Pancreas (tissue), 10 donors: Measurements from ENCODE around the gene S100G. TPM values are rescaled to one million over a fixed set of nuclear protein-coding genes. Genes with fewer than 3 reads are reported as not detected.

ENCODE experiments used
- ATAC-seq, 4 donors: fragments of 200-7000 bp; cut with Tn5 transposase; one replicate each; pipeline versions ENCODE4 v1.8.0 to v1.9.1; 2020; ENCODE audit warnings: mild to moderate bottlenecking in 4 of 4, moderate library complexity in 4 of 4
- DNase-seq, 6 donors: peaks; one replicate each; pipeline ENCODE4 v3.0.0-alpha.2; 2020
- FAIRE-seq: peaks from 2 replicates; lab custom pipeline; 2012; peaks lifted over from hg19 to GRCh38; lab: Jason Lieb, UNC
- H3K27ac ChIP-seq, 4 donors: fragments of 200-600 bp; sonication (generic); 1 replicate in 3 of 4; 2 replicates in 1 of 4; pipeline versions ENCODE4 v1.5.0 to v1.8.0; 2020
- H3K27me3 ChIP-seq, 4 donors: fragments of 200-600 bp; one replicate each; pipeline ENCODE4 v1.8.0; 2021
- H3K36me3 ChIP-seq, 3 donors: fragments of 200-600 bp; sonication (generic) in 1 of 3; one replicate each; pipeline versions ENCODE4 v1.5.0 to v1.8.0; 2020 to 2021
- H3K4me1 ChIP-seq, 3 donors: fragments of 200-600 bp; one replicate each; pipeline ENCODE4 v1.8.0; 2021
- H3K4me3 ChIP-seq, 4 donors: fragments of 200-600 bp; sonication (generic) in 2 of 4; one replicate each; pipeline versions ENCODE4 v1.5.0 to v1.8.0; 2020 to 2021
- H3K9me3 ChIP-seq, 4 donors: fragments of 200-600 bp; one replicate each; pipeline ENCODE4 v1.8.0; 2021
- WGBS, 2 donors: extraction: QIAGEN DNeasy Blood & Tissue Kit; methylation state at CpG; one replicate each; pipeline ENCODE4 v1.1.7; 2013; 5-methylcytosine and 5-hydroxymethylcytosine counted together
- intact Hi-C, 3 donors: fragments of 100-400 bp; cut with DNase I; formaldehyde crosslinking; loops; one replicate each; pipeline versions ENCODE4 v1.11.1 to v1.14.2; 2022
- polyA plus RNA-seq, 2 donors: library from polyadenylated mRNA; stranded (reverse); fragments of 200-250 nt; gene quantifications; one replicate each; pipeline ENCODE4 v1.2.3, GENCODE V29; 2013
- total RNA-seq, 6 donors: library from RNA; stranded (reverse); fragmentation: NEBNext Ultra II Directional in 4 of 6; extraction: Animal tissue kit (Norgen Biotek cat#: 25700) in 4 of 6; gene quantifications; one replicate each; pipeline versions ENCODE4 v1.2.1 to v1.2.4, GENCODE V29; 2021 to 2023
- TF ChIP-seq, protein P1 (sequence below), 4 donors: fragments of 200-600 bp; sonication (generic) in 3 of 4; IDR thresholded peaks; one replicate each; pipeline versions ENCODE4 v1.5.0 to v1.8.0; 2021; ENCODE audit warnings: antibody characterized with exemption in 4 of 4
- donor health status: healthy with polysubstance abuse.
- donor health status: DM: no; HTN: no; CAD: no; lungs with moderate emphysema.
- donor health status: DM: no; HTN: no; CAD: no.
- donor health status: control.
- donor health status: control.
- donor health status: Bipolar disorder and iron deficiency.
- donor health status: DM: yes; HTN: yes; CAD: no.
- donor health status: DM: no; HTN: no; CAD: no.
- donor health status: DM: no; HTN: no; CAD: no.
- donor health status: DM: yes; HTN: yes; CAD: no.

Gene S100G
- total and polyA plus RNA-seq, 8 donors = not detected

DNA sequence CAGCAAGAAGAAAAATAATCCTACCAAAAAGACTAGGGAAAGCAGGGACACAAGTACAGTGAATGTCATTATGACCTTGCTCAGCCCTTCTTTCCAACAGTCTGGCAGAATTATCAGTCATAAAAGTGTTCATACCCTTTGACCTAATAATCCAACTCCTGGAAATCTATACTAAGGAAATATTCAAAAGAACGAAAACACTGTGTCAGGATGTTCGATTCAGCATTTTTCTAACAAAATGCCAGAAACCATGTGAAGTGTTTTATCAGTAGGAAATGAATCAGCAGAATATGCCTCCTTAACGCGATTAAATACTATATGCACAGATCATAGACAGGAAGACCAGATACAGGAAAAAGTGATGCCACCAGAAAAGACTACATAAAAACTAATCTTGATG lies 16.2 kb upstream of the S100G start:
- H3K4me1 ChIP-seq = no peaks in the 10 kb centered on the region
- FAIRE-seq (peak; percentile 20), DNase-seq (no peak), ATAC-seq (no peak)
- TF ChIP-seq, protein P1, sequence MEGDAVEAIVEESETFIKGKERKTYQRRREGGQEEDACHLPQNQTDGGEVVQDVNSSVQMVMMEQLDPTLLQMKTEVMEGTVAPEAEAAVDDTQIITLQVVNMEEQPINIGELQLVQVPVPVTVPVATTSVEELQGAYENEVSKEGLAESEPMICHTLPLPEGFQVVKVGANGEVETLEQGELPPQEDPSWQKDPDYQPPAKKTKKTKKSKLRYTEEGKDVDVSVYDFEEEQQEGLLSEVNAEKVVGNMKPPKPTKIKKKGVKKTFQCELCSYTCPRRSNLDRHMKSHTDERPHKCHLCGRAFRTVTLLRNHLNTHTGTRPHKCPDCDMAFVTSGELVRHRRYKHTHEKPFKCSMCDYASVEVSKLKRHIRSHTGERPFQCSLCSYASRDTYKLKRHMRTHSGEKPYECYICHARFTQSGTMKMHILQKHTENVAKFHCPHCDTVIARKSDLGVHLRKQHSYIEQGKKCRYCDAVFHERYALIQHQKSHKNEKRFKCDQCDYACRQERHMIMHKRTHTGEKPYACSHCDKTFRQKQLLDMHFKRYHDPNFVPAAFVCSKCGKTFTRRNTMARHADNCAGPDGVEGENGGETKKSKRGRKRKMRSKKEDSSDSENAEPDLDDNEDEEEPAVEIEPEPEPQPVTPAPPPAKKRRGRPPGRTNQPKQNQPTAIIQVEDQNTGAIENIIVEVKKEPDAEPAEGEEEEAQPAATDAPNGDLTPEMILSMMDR (IDR thresholded peaks at IDR 0.05) = no peak
- no peaks in the 10 kb centered on the region for H3K36me3 ChIP-seq
- no peaks in the 10 kb centered on the region for H3K9me3 ChIP-seq
- H3K27me3 ChIP-seq = peaks cover 0 to 7% (median 0%) of the 10 kb centered on the region in 4 donors
- H3K27ac ChIP-seq = no peak overlapping the region
- WGBS, 2 donors = 27 to 53% methylated on average over 4 of the region's 4 CpGs
- H3K4me3 ChIP-seq = no peak overlapping the region
- intact Hi-C loops = no loop called here

DNA sequence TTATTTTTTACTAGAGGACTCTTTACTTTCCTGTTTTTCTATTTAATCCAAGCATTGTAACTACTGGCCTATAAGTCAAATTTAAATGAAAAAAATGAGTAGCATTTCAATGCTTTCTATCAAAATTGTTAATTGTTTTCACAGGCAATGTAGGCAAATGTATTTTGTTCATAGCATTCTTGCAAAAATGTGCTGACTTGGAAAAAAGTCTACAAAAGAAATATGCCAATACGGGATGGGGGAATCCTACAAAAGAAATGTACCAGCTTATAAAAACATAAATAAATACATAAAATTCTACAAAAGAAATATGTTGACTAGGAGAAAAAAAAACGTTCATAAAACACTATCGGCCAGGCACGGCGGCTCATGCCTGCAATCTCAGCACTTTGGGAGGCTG lies 14.9 kb upstream of the S100G start:
- Histone ChIP-seq H3K4me1 (no peaks in the 10 kb centered on the region), H3K4me3 (no peak overlapping the region), H3K27ac (no peak overlapping the region), H3K9me3 (no peaks in the 10 kb centered on the region), H3K27me3 (peaks cover 0 to 7% (median 0%) of the 10 kb centered on the region in 4 donors), H3K36me3 (no peaks in the 10 kb centered on the region)
- ATAC-seq = no peak
- TF ChIP-seq, protein P1 (IDR thresholded peaks at IDR 0.05) = no peak
- DNase-seq = no peak
- FAIRE-seq = no peak
- WGBS, 2 donors = 86 to 91% methylated on average over 5 of the region's 5 CpGs
- intact Hi-C loops = no loop called here

DNA sequence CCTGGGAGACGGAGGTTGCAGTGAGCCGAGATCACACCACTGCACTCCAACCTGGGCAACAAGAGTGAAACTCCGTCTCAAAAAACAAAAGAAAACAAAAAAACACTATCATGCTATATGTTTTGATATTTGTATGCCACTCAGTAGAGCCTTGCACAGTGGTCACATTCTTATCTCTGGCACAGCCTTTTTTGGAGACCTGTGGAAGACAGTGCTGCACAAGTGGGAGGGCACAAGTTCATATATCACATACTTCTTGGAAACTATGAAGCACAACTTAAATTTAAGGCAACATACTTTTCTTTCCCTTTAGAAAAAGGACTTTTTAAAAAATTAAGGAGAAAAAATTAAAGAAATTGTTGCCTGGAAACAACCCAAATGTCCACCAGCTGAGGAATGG lies 14.4 kb upstream of the S100G start:
- intact Hi-C loops = no loop called here
- no peak for FAIRE-seq
- no peak for DNase-seq
- no peak overlapping the region for H3K27ac ChIP-seq
- no peaks in the 10 kb centered on the region for H3K9me3 ChIP-seq
- TF ChIP-seq, protein P1 (IDR thresholded peaks at IDR 0.05) = no peak
- H3K4me1 ChIP-seq = no peaks in the 10 kb centered on the region
- WGBS, 2 donors = 97 to 100% methylated on average over 3 of the region's 3 CpGs
- no peak for ATAC-seq
- no peaks in the 10 kb centered on the region for H3K36me3 ChIP-seq
- no peak overlapping the region for H3K4me3 ChIP-seq
- peaks cover 0 to 7% (median 0%) of the 10 kb centered on the region in 4 donors for H3K27me3 ChIP-seq

DNA sequence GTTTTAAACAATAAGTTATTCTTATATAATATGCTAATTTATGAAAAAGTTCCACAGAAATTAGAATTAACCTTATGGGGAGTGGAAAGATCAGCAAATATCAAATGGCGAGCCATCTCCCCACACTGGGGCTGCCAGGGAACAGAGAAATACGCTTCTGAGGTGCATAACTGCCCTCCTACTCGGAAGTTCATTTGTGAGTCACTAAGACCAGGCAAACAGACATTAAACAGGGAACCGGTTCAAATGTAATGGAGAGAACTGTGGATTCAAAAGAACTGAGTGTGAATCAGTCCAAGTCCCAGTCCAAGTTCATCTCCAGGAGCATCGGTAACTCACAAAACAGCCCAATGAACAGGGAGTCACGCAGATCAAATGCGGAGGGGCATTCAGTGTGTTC lies 11.4 kb upstream of the S100G start:
- DNase-seq (no peak), FAIRE-seq (no peak), ATAC-seq (no peak)
- Histone ChIP-seq H3K9me3 (no peaks in the 10 kb centered on the region), H3K4me3 (no peak overlapping the region), H3K27ac (no peak overlapping the region), H3K4me1 (no peaks in the 10 kb centered on the region), H3K27me3 (peaks cover 0 to 7% (median 0%) of the 10 kb centered on the region in 4 donors), H3K36me3 (no peaks in the 10 kb centered on the region)
- TF ChIP-seq, protein P1 (IDR thresholded peaks at IDR 0.05) = no peak
- 96% methylated on average over 7 of the region's 7 CpGs for WGBS, 2 donors
- intact Hi-C loops = no loop called here

DNA sequence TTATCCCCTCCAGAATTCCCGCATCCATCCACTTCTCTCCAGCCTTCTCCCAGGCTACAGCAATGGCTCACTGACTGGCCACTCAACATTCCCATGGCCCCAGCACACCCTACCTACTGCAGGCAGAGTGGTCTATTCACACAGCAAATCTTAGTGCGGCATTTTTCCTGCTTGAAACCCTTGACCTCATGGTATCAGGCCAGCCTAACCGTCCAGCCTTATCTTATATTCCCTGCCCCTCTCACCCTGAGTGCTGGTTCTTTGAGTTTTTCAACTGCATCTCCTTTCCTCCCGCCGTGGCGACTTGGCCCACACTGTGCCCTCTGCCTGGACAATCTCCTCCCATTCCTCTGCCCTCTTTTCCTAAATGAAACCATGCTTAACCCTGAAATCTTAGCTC lies 10.0 kb upstream of the S100G start:
- TF ChIP-seq, protein P1 (IDR thresholded peaks at IDR 0.05) = no peak
- no peak for DNase-seq
- Histone ChIP-seq H3K9me3 (no peaks in the 10 kb centered on the region), H3K36me3 (no peaks in the 10 kb centered on the region), H3K4me3 (no peak overlapping the region), H3K27me3 (peaks cover 0 to 4% (median 0%) of the 10 kb centered on the region in 4 donors), H3K27ac (no peak overlapping the region), H3K4me1 (no peaks in the 10 kb centered on the region)
- ATAC-seq = no peak
- 86 to 88% methylated on average over 6 of the region's 6 CpGs for WGBS, 2 donors
- no peak for FAIRE-seq
- intact Hi-C loops = no loop called here
